CD14-positive monocyte (primary cell): ENCODE data around the gene CATSPERE. TPM values are rescaled to one million over a fixed set of nuclear protein-coding genes. Genes with fewer than 3 reads are reported as not detected.

Experiments
- DNase-seq, 3 donors: peaks; one replicate each; pipeline ENCODE4 v3.0.0-alpha.2; 2011 to 2022
- H2AFZ ChIP-seq: 2 replicates; pipeline ENCODE4 v1.6.0; 2012; ENCODE audit warnings: mild to moderate bottlenecking, low read depth, low read length, inconsistent platforms; ENCODE audit not compliant: insufficient read depth, poor library complexity, severe bottlenecking
- H3K27ac ChIP-seq, 2 donors: 1 replicate in 1 of 2; 2 replicates in 1 of 2; pipeline ENCODE4 v1.5.1; 2012 to 2013; ENCODE audit warnings: low read length in 2 of 2, control low read depth in 1 of 2, inconsistent platforms in 1 of 2, low read depth in 1 of 2, mild to moderate bottlenecking in 1 of 2
- H3K27me3 ChIP-seq, 2 donors: one replicate each; pipeline versions ENCODE4 v1.6.0 to v1.6.1; 2011 to 2013; ENCODE audit warnings: low read length in 2 of 2; ENCODE audit not compliant: control insufficient read depth in 2 of 2, insufficient read depth in 2 of 2
- H3K36me3 ChIP-seq, 2 donors: replicated peaks in 1 of 2; 1 replicate in 1 of 2; 2 replicates in 1 of 2; pipeline versions ENCODE4 v1.5.1 to v1.6.1; 2012 to 2013; ENCODE audit warnings: low read length in 2 of 2, control low read depth in 1 of 2, inconsistent platforms in 1 of 2, mild to moderate bottlenecking in 1 of 2; ENCODE audit not compliant: insufficient read depth in 2 of 2, control insufficient read depth in 1 of 2
- H3K4me1 ChIP-seq, 2 donors: 1 replicate in 1 of 2; 2 replicates in 1 of 2; pipeline versions ENCODE4 v1.5.1 to v1.6.1; 2012 to 2013; ENCODE audit warnings: low read length in 2 of 2, control low read depth in 1 of 2, inconsistent platforms in 1 of 2, mild to moderate bottlenecking in 1 of 2, moderate library complexity in 1 of 2; ENCODE audit not compliant: insufficient read depth in 2 of 2, control insufficient read depth in 1 of 2
- H3K4me2 ChIP-seq: replicated peaks from 2 replicates; pipeline ENCODE3; 2012; ENCODE audit warnings: low read length, moderate library complexity, mild to moderate bottlenecking; ENCODE audit not compliant: poor library complexity, severe bottlenecking; ENCODE audit errors: extremely low read depth
- H3K4me3 ChIP-seq, 3 experiments: fragments of 200-600 bp in 1 of 3; sonication (generic) in 1 of 3; replicated peaks in 1 of 3; 1 replicate in 2 of 3; 2 replicates in 1 of 3; pipeline ENCODE4 v1.5.1; 2011 to 2013; ENCODE audit warnings: low read length in 3 of 3, mild to moderate bottlenecking in 3 of 3, control low read depth in 2 of 3, low read depth in 2 of 3, inconsistent platforms in 1 of 3, moderate library complexity in 1 of 3
- H3K79me2 ChIP-seq: 2 replicates; pipeline ENCODE4 v1.6.0; 2012; ENCODE audit warnings: mild to moderate bottlenecking, control low read depth, inconsistent platforms, low read length, moderate library complexity; ENCODE audit not compliant: insufficient read depth
- H3K9ac ChIP-seq: 2 replicates; pipeline ENCODE4 v1.6.0; 2017; ENCODE audit warnings: low read length, mild to moderate bottlenecking; ENCODE audit not compliant: insufficient read depth, poor library complexity, severe bottlenecking
- H3K9me3 ChIP-seq, 2 donors: replicated peaks in 1 of 2; 1 replicate in 1 of 2; 2 replicates in 1 of 2; pipeline versions ENCODE4 v1.5.1 to v1.6.1; 2012 to 2013; ENCODE audit warnings: low read length in 2 of 2, control low read depth in 1 of 2; ENCODE audit not compliant: control insufficient read depth in 1 of 2, insufficient read depth in 1 of 2
- H4K20me1 ChIP-seq: 2 replicates; pipeline ENCODE4 v1.6.0; 2012; ENCODE audit warnings: mild to moderate bottlenecking, low read length, control low read depth, moderate library complexity; ENCODE audit not compliant: insufficient read depth
- H3K27ac Mint-ChIP-seq, 7 donors: one replicate each; pipeline ENCODE4 v1.8.0; 2020; ENCODE audit warnings: mild to moderate bottlenecking in 7 of 7, mixed read lengths in 7 of 7, moderate library complexity in 6 of 7, inconsistent platforms in 2 of 7
- H3K27me3 Mint-ChIP-seq, 3 donors: one replicate each; pipeline ENCODE4 v1.8.0; 2021 to 2022; ENCODE audit warnings: low read depth in 3 of 3, mild to moderate bottlenecking in 3 of 3, mixed read lengths in 3 of 3, moderate library complexity in 3 of 3, inconsistent platforms in 1 of 3
- H3K36me3 Mint-ChIP-seq, 2 donors: one replicate each; pipeline ENCODE4 v1.8.0; 2020; ENCODE audit warnings: mixed read lengths in 2 of 2, inconsistent platforms in 1 of 2, mild to moderate bottlenecking in 1 of 2
- H3K4me1 Mint-ChIP-seq: one replicate; pipeline ENCODE4 v1.8.0; 2020; ENCODE audit warnings: mild to moderate bottlenecking, mixed read lengths
- H3K4me3 Mint-ChIP-seq, 2 donors: one replicate each; pipeline ENCODE4 v1.8.0; 2020; ENCODE audit warnings: mild to moderate bottlenecking in 2 of 2, mixed read lengths in 2 of 2, moderate library complexity in 1 of 2
- H3K9me3 Mint-ChIP-seq, 7 donors: one replicate each; pipeline ENCODE4 v1.8.0; 2020 to 2022; ENCODE audit warnings: mixed read lengths in 7 of 7, mild to moderate bottlenecking in 6 of 7, moderate library complexity in 6 of 7, inconsistent platforms in 2 of 7
- WGBS: methylation state at CpG from one replicate; pipeline ENCODE4 v1.1.5; 2013; ENCODE audit warnings: missing lambda C conversion rate; ENCODE audit not compliant: insufficient coverage; 5-methylcytosine and 5-hydroxymethylcytosine counted together
- intact Hi-C, 2 donors: fragments of 100-400 bp; cut with micrococcal nuclease; formaldehyde crosslinking; loops; one replicate each; pipeline versions ENCODE4 v1.15.0 to v1.15.1; 2023
- polyA plus RNA-seq, 3 donors: library from polyadenylated mRNA; depleted of rRNA in 1 of 3; unstranded in 2 of 3; stranded (reverse) in 1 of 3; fragments of 300-500 nt in 2 of 3; fragments of >200 nt in 1 of 3; fragmentation: Illumina TruSeq in 2 of 3; gene quantifications; 1 replicate in 2 of 3; 2 replicates in 1 of 3; pipeline ENCODE4 v1.2.3, GENCODE V29; 2012 to 2021
- TF ChIP-seq, protein P1 (sequence below): fragments of 200-600 bp; IDR thresholded peaks from one replicate; pipeline ENCODE4 v1.8.0; 2022; ENCODE audit warnings: antibody characterized with exemption, mild to moderate bottlenecking

CATSPERE gene
- polyA plus RNA-seq, 3 donors, result 0.63 TPM; not detected in 2

- H3K27me3 Mint-ChIP-seq, result peaks cover 0 to 1% (median 0%) of the 10 kb centered on the region in 3 donors
- H3K4me1 Mint-ChIP-seq, result no peaks in the 10 kb centered on the region
- no CpG with 5 or more reads among the region's 6 CpGs for WGBS
Measured at GRCh38 chr1:244552336-244552735, 91.3 kb downstream of the CATSPERE start.

DNA sequence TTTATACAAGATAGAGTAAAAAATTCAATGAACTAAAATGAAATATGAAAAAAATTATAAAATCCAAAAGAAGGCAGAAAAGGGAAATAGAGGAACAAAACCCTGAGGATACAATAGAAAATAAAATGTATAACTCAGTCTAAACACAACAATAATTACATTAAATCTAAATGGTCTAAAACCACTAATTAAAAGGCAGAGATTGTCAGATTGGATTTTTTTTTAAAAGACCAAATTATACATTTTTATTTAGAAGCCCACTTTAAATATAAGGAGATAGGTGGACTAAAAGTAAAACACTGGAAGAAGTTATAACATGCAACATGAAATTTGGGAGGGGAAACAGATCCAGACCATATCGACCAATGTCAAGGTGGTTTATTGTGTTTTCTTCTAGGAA is 95.2 kb downstream of the CATSPERE start:
- no peak overlapping the region for H3K4me3 Mint-ChIP-seq
- H3K27ac Mint-ChIP-seq, result no peak overlapping the region

More at GRCh38 chr1:244552336-244552735, 91.3 kb downstream of the CATSPERE start:
- Histone ChIP-seq H2AFZ (no peak overlapping the region), H3K27me3 (no peaks in the 10 kb centered on the region), H3K4me2 (no peak overlapping the region), H3K9me3 (peaks cover 8 to 17% of the 10 kb centered on the region in 2 donors), H3K27ac (no peak overlapping the region), H3K79me2 (no peaks in the 10 kb centered on the region), H3K4me1 (no peaks in the 10 kb centered on the region), H3K9ac (no peak overlapping the region), H4K20me1 (no peaks in the 10 kb centered on the region), H3K4me3 (no peak overlapping the region), H3K36me3 (no peaks in the 10 kb centered on the region)
- intact Hi-C loops, result no loop called here
- TF ChIP-seq, protein P1, sequence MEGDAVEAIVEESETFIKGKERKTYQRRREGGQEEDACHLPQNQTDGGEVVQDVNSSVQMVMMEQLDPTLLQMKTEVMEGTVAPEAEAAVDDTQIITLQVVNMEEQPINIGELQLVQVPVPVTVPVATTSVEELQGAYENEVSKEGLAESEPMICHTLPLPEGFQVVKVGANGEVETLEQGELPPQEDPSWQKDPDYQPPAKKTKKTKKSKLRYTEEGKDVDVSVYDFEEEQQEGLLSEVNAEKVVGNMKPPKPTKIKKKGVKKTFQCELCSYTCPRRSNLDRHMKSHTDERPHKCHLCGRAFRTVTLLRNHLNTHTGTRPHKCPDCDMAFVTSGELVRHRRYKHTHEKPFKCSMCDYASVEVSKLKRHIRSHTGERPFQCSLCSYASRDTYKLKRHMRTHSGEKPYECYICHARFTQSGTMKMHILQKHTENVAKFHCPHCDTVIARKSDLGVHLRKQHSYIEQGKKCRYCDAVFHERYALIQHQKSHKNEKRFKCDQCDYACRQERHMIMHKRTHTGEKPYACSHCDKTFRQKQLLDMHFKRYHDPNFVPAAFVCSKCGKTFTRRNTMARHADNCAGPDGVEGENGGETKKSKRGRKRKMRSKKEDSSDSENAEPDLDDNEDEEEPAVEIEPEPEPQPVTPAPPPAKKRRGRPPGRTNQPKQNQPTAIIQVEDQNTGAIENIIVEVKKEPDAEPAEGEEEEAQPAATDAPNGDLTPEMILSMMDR, result no peak
- H3K36me3 Mint-ChIP-seq, result no peaks in the 10 kb centered on the region
- H3K9me3 Mint-ChIP-seq, result peaks cover 4 to 37% (median 24%) of the 10 kb centered on the region in 7 donors
- no peak overlapping the region for H3K4me3 Mint-ChIP-seq
- DNase-seq, result no peak
- no peak overlapping the region for H3K27ac Mint-ChIP-seq

More for the DNA sequence above, 95.2 kb downstream of the CATSPERE start:
- peaks cover 0 to 1% (median 1%) of the 10 kb centered on the region in 3 donors for H3K27me3 Mint-ChIP-seq
- H3K36me3 Mint-ChIP-seq, result no peaks in the 10 kb centered on the region
- Histone ChIP-seq H3K79me2 (no peaks in the 10 kb centered on the region), H3K27ac (no peak overlapping the region), H3K36me3 (no peaks in the 10 kb centered on the region), H3K9ac (no peak overlapping the region), H3K9me3 (peaks cover 8 to 22% of the 10 kb centered on the region in 2 donors), H3K4me1 (no peaks in the 10 kb centered on the region), H3K4me2 (no peak overlapping the region), H3K4me3 (no peak overlapping the region), H2AFZ (no peak overlapping the region), H3K27me3 (no peaks in the 10 kb centered on the region), H4K20me1 (no peaks in the 10 kb centered on the region)
- WGBS, result no CpG with 5 or more reads among the region's 1 CpG
- peaks cover 4 to 43% (median 36%) of the 10 kb centered on the region in 7 donors for H3K9me3 Mint-ChIP-seq
- DNase-seq, result no peak
- H3K4me1 Mint-ChIP-seq, result no peaks in the 10 kb centered on the region
- TF ChIP-seq, protein P1, result no peak
- intact Hi-C loops, result no loop called here
